Measurements from ENCODE around the gene NKD1. TPM values are rescaled to one million over a fixed set of nuclear protein-coding genes. Genes with fewer than 3 reads are reported as not detected.

The NKD1 gene
- total RNA-seq, 2 experiments from 2014 or later = 0.04 to 0.06 TPM

GRCh38 chr16:50546125-50546524 lies 2.1 kb upstream of the NKD1 start:
- no peaks in the 10 kb centered on the region for H4K20me1 ChIP-seq (ENCODE audit: insufficient read depth, low read length)
- no peak overlapping the region for H3K27ac ChIP-seq (ENCODE audit: low read depth, low read length, poor library complexity, severe bottlenecking)
- TF ChIP-seq CTCF (conservative IDR thresholded peaks at IDR 0.05; ENCODE audit: low read length) = no peak
- H3K9me3 ChIP-seq (ENCODE audit: low read length) = no peaks in the 10 kb centered on the region
- no TSS peak for BruUV-seq (replicated peaks)
- no peak overlapping the region for H3K4me2 ChIP-seq (ENCODE audit: low read length)
- no peak for DNase-seq (ENCODE audit: low spot score)
- ChIA-PET CTCF (ENCODE audit: unreplicated experiment) (no interaction called here), POLR2A (no interaction called here)
- H2AFZ ChIP-seq (ENCODE audit: low read length) = no peak overlapping the region
- H3K4me1 ChIP-seq (ENCODE audit: insufficient read depth, low read length, poor library complexity, severe bottlenecking) = no peaks in the 10 kb centered on the region
- H3K4me3 ChIP-seq (ENCODE audit: low read depth, low read length, poor library complexity, severe bottlenecking) = no peak overlapping the region
- intact Hi-C loops (cut with micrococcal nuclease; ENCODE audit: unreplicated experiment) = loop anchor here (2.0 to 10.0 kb wide), 2 partner anchors 199 to 261 kb away; partner anchors contain the start of gene CYLD
- H3K79me2 ChIP-seq (ENCODE audit: insufficient read depth, low read depth, low read length) = no peaks in the 10 kb centered on the region
- H3K9me2 ChIP-seq (ENCODE audit: insufficient read depth, low read length) = no peaks in the 10 kb centered on the region
- H3K36me3 ChIP-seq (ENCODE audit: insufficient read depth, low read length) = no peaks in the 10 kb centered on the region

GRCh38 chr16:50547340-50548124 lies 664 bp upstream of the NKD1 start:
- intact Hi-C loops (cut with micrococcal nuclease; ENCODE audit: unreplicated experiment) = loop anchor here (2.0 to 10.0 kb wide), 2 partner anchors 197 to 259 kb away; partner anchors contain the start of gene CYLD
- Histone ChIP-seq H3K9me2 (ENCODE audit: insufficient read depth, low read length) (no peaks in the 10 kb centered on the region), H3K79me2 (ENCODE audit: insufficient read depth, low read depth, low read length) (no peaks in the 10 kb centered on the region), H3K4me2 (ENCODE audit: low read length) (peak overlapping the region; percentile 73), H3K36me3 (ENCODE audit: insufficient read depth, low read length) (no peaks in the 10 kb centered on the region), H3K27ac (ENCODE audit: low read depth, low read length, poor library complexity, severe bottlenecking) (no peak overlapping the region), H4K20me1 (ENCODE audit: insufficient read depth, low read length) (no peaks in the 10 kb centered on the region), H3K4me3 (ENCODE audit: low read depth, low read length, poor library complexity, severe bottlenecking) (peak overlapping the region; percentile 64), H3K4me1 (ENCODE audit: insufficient read depth, low read length, poor library complexity, severe bottlenecking) (no peaks in the 10 kb centered on the region), H3K9me3 (ENCODE audit: low read length) (no peaks in the 10 kb centered on the region), H2AFZ (ENCODE audit: low read length) (peak overlapping the region; percentile 32; the same call in 1 of the 2 replicates)
- no TSS peak for BruUV-seq (replicated peaks)
- POLR2A ChIA-PET = no interaction called here
- CTCF ChIA-PET (ENCODE audit: unreplicated experiment) = interaction anchor here (0.6 kb wide), 2 partner anchors 190 to 253 kb away, joined by 3 to 5 read pairs; no protein-coding TSS in a partner anchor
- TF ChIP-seq CTCF (conservative IDR thresholded peaks at IDR 0.05; ENCODE audit: low read length) = peak; percentile 65
- no peak for TF ChIP-seq EZH2phosphoT487 (IDR thresholded peaks at IDR 0.05; ENCODE audit: borderline replicate concordance, low read depth, low read length)
- peak; percentile 46 for DNase-seq (ENCODE audit: low spot score)

- Histone ChIP-seq H3K4me1 (ENCODE audit: insufficient read depth, low read length, poor library complexity, severe bottlenecking) (no peaks in the 10 kb centered on the region), H3K36me3 (ENCODE audit: insufficient read depth, low read length) (no peaks in the 10 kb centered on the region), H3K27ac (ENCODE audit: low read depth, low read length, poor library complexity, severe bottlenecking) (no peak overlapping the region), H3K4me2 (ENCODE audit: low read length) (peak overlapping the region; percentile 58), H3K9me2 (ENCODE audit: insufficient read depth, low read length) (no peaks in the 10 kb centered on the region), H2AFZ (ENCODE audit: low read length) (no peak overlapping the region), H3K9me3 (ENCODE audit: low read length) (no peaks in the 10 kb centered on the region), H4K20me1 (ENCODE audit: insufficient read depth, low read length) (no peaks in the 10 kb centered on the region), H3K4me3 (ENCODE audit: low read depth, low read length, poor library complexity, severe bottlenecking) (no peak overlapping the region), H3K79me2 (ENCODE audit: insufficient read depth, low read depth, low read length) (no peaks in the 10 kb centered on the region)
- CTCF ChIA-PET (ENCODE audit: unreplicated experiment) = no interaction called here
- BruUV-seq (replicated peaks) = no TSS peak
- POLR2A ChIA-PET = no interaction called here
- intact Hi-C loops (cut with micrococcal nuclease; ENCODE audit: unreplicated experiment) = loop anchor here (10.0 kb wide), 1 partner anchor 196 kb away; the partner anchor contains the start of gene CYLD
- no peak for DNase-seq (ENCODE audit: low spot score)
- no peak for TF ChIP-seq CTCF (conservative IDR thresholded peaks at IDR 0.05; ENCODE audit: low read length)
- TF ChIP-seq EZH2phosphoT487 (IDR thresholded peaks at IDR 0.05; ENCODE audit: borderline replicate concordance, low read depth, low read length) = no peak
Measured at GRCh38 chr16:50548909-50549560, 839 bp downstream of the NKD1 start.
